Stromal cell of bone marrow (primary cell): ENCODE data around the gene GLP1R.

Experiments used
- DNase-seq: peaks from one replicate; pipeline ENCODE4 v3.0.0-alpha.2; 2012; ENCODE audit warnings: low read depth

GLP1R gene

DNA sequence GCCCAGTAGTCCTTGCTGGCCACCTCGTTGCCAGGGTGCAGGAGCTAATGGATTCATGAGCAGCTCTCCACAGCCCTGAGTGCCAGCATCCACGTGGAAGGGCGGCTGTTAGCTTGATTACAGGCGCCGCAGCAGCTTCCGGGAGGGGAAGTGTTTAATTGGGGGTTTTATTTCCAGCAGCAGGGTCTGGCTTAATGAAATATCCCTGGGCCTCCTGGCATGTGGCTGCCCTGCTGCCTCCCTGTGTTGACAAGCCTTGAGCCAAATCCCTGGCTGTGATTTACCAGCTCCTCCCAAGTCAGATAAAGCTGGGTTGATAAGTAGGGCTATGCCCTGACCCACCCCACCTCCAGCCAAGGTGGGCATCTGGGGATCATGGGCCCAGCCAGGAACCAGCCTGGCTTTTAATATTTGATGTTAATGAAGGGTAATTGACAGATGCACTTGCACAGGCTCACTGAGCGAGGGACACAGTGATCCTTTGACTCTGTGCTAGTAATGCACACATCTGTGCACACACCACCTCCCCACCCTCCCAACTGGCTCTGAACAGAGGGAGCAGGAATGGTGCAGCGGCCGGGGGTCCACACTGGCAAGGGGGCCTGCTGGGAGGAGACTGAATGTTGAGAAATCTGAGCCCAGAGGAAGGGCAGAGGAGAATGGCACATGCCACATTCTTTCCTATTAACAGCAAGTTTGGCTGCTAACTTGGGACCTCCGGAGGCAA lies 13.6 kb downstream of the GLP1R start:
- no peak for DNase-seq

- DNase-seq: no peak
These were observed 14.9 kb downstream of the GLP1R start for GRCh38 chr6:39063526-39063925.

- DNase-seq: no peak
These were observed 17.0 kb downstream of the GLP1R start for GRCh38 chr6:39065561-39065960.

DNA sequence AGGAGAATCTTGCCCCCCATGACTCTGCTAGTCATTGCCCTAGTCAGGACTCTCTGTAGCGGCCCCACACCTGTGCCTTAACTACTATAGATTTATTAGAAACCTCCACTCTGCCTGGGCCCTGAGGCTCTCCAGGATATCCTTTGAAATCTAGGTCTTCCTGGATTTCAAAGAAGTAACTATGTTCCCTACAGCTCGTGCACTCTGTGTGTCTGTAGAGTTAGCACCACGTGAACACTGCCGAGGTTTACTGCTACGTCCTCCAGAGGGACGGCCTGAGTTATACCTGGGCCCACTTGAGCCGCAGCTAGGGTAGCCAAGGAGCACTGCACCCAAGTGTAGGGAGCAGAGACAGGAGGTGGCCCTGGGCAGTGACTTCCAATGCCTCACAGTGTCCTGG lies 19.8 kb downstream of the GLP1R start:
- DNase-seq: no peak

GRCh38 chr6:39072830-39073229 lies 24.2 kb downstream of the GLP1R start:
- no peak for DNase-seq

DNA sequence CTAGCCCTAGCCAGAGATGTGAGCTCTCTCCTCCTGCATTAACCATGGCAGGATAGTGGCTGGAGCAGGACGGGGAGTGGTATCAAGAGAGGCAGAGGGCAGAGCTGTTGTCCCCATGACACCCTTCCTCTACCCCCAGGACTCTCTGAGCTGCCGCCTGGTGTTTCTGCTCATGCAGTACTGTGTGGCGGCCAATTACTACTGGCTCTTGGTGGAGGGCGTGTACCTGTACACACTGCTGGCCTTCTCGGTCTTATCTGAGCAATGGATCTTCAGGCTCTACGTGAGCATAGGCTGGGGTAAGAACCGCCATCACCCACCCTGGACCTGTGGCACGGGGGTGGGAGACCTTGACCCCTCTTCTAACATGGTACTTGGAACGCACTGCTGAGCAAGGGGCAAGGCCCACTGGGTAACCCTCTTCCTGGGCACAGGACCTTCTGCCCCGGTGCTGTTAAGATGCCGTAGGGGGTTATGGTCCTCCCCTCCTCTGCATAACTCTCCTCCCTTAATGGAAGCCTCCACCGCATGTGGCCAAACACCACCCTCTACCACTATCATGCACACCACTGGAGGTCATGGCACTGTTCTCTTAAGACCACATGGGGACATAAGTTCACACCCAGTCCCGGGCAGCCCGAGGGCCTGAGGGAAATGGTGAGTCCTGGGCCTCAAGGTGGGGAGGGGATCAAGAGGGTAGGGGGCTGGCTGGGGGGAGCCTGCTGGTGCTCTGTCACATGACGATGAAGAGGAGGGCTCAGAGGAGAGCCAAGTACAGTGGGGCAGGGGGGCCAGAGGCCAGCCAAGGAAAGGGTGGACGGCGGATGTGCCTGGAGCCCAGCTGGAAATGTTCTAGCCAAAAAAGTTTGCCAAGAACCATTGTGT lies 25.1 kb downstream of the GLP1R start:
- no peak for DNase-seq

DNA sequence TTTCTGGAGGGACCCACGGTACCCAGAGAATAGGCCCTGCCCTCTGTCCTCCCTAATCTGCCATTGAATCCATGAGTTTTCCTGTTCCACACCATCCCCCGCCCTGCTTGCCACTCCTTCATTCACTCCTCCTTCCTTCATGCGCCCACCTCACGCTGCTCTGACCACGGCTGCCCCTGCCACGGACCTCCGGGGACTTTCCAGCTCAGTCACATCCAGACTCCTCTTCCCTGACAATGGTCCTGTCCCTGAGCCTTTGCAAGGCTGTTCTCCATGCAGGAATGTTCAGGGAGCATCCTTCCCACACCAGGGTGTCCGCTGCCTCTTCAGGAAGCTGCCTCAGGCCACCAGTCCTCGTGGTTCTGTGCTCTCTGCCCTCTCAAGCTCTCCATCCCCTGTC lies 25.9 kb downstream of the GLP1R start:
- no peak for DNase-seq

GRCh38 chr6:39075010-39075686 lies 26.6 kb downstream of the GLP1R start:
- DNase-seq: no peak

GRCh38 chr6:39075807-39076622 lies 27.4 kb downstream of the GLP1R start:
- DNase-seq: no peak

DNA sequence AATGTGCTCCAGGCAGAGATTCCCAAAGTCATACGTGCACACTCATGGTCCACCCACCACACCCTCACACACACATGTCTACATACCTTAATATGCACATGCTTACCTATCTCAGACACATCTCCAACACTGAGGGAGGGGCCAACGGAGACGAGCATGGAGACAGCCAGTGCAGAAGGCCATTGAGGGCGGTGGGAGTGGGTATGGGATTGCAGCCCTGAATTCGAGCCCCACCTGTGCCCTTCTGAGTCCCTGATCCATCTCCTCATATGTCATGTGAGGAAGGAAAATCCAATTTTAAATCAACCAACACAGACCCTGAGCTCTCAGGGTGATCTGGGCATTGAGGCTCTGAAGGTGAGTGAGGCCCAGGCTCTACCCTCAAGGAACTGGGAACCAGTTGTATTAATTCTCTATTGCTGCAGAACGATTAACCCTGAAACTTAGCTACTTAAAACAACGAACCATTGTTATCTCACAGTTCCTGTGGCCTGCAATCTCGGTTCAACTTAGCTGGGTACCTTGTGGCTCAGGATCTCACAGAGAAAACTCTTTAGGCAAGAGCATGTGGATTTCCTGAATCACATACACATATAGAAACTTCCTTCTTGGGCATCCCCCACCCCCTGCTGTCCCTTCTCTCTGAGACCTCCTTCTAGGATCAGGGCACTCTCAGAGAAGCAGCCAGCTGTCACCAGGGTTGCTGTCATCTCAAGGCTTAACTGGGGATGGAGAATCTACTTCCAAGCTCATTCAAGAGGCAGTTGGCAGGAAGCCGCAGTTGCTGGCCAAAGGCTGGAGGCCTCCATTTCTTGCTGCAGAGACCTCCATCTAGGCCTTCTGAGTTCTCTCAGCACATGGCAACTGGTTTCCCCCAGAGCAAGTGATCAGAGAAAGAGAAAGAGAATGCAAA lies 28.3 kb downstream of the GLP1R start:
- DNase-seq: no peak

DNA sequence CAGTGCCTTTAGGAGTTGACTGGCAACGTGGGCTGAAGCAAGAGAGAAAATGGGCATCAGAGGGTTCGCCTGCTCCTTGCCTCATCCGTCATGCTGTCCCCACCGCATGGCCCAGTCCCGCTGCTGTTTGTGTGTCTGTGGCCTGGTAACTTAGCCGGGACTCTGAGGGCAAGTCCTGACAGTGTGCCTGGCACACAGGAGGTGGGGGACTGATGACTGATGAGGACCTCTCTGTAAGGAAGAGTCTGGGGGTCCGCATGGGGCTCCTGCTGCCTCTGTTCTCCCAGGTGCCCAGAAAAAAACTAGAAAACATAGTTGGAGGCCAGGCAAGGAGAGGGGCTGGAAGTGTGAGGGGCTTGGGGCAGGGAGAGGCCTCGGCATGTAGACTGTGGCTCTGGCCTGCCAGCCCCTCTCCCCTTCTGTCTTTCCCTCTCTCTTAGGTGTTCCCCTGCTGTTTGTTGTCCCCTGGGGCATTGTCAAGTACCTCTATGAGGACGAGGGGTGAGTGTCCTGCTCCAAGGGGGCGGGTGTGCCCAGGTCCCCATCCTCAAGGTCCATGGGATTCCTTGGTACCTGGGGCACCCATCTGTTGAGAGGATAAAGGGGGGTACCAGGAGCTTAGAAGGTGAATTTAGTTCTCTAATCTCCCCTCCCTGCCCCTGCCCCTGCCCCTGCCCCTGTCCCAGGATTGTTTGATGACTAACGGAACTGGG lies 29.5 kb downstream of the GLP1R start:
- DNase-seq: no peak

DNA sequence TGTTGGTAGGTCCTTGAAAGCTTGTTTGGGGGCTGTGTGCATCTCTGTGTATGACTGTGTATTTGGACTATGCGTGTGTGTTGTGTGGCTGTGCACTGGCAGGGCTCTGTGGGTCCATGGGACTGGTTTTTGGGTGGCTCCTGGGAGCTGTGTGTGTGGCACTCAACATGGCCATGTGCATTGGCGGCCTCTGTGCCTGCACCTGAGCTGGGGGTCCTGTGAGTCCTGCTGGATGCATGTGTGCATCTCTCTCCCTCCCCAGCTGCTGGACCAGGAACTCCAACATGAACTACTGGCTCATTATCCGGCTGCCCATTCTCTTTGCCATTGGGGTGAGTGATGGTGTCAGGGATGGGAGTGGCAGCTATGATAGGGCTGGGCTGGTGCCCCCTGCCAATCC lies 30.1 kb downstream of the GLP1R start:
- DNase-seq: no peak

DNA sequence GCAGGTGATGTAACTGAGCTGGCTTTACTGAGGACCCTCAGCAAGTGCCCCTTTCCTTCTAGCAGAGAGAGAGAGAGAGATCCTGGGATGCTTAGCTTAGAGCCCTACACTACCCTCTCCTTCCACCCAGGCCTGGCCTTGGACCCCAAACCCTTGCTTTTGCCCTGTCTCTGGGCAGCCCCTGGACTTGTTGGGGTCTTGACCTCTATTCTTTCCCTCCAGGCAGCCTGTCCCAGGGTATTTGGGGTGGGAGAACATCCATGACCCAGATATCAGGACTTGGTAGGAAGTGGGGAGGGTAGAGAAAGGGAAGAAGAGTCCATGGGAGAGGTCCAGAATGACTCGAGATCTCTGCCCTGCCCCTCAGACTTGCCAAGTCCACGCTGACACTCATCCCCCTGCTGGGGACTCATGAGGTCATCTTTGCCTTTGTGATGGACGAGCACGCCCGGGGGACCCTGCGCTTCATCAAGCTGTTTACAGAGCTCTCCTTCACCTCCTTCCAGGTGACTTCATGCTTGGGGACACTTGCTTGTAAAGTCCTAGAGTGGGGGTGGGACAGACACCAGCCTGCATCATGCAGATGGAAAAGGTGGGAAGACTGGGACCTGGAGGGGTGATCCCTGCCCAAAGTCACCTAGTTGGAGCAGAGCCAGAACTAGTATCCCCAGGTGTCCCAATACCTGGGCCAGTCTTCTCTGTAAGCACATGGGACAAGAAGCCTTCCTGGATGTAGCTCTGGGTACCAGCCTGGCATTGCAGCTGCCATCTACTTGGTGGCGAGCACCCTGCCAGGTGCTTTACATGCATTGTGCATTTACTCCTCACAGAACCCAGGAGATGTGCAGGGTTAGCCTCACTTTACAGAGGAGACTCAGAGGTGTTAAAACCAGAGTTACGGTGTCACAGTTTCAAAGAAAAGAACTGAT lies 30.9 kb downstream of the GLP1R start:
- no peak for DNase-seq

GRCh38 chr6:39080246-39080875 lies 31.8 kb downstream of the GLP1R start:
- DNase-seq: no peak

- DNase-seq: no peak
These were observed 33.7 kb downstream of the GLP1R start for GRCh38 chr6:39082310-39082709.

- no peak for DNase-seq
These were observed 34.7 kb downstream of the GLP1R start for GRCh38 chr6:39083231-39083634.

GRCh38 chr6:39084506-39084905 lies 35.9 kb downstream of the GLP1R start:
- no peak for DNase-seq

- DNase-seq: no peak
These were observed 36.7 kb downstream of the GLP1R start for GRCh38 chr6:39085129-39085797.
